ENCODE data around the gene YIPF6.

- TF ChIP-seq CTCF (IDR thresholded peaks at IDR 0.05 in 2 of 3, conservative IDR thresholded peaks at IDR 0.05 in 1 of 3; ENCODE audit: borderline replicate concordance in 1 of 3, insufficient read depth in 1 of 3, low read depth in 2 of 3, low read length in 2 of 3) (no peak), POLR2A (IDR thresholded peaks at IDR 0.05; ENCODE audit: borderline replicate concordance, extremely low read depth, insufficient read depth, insufficient read length) (no peak), EGR1 (IDR thresholded peaks at IDR 0.05; ENCODE audit: low read depth) (no peak), YY1 (IDR thresholded peaks at IDR 0.05; ENCODE audit: extremely low read depth, insufficient replicate concordance, low read depth, low read length) (no peak), POLR2AphosphoS5 (IDR thresholded peaks at IDR 0.05; ENCODE audit: low read depth, low read length) (no peak), JUND (IDR thresholded peaks at IDR 0.05) (no peak), EZH2 (IDR thresholded peaks at IDR 0.05) (no peak), CEBPB (IDR thresholded peaks at IDR 0.05; ENCODE audit: low read depth) (no peak), ZBTB33 (IDR thresholded peaks at IDR 0.05; ENCODE audit: extremely low read depth, insufficient replicate concordance, low read length) (no peak), SIN3A (IDR thresholded peaks at IDR 0.05; ENCODE audit: low read depth) (no peak)
Measured at GRCh38 chrX:68464796-68465195, 34.1 kb upstream of the YIPF6 start.
